GM23338 (cell line): ENCODE results near the gene RTN4IP1. TPM values are rescaled to one million over a fixed set of nuclear protein-coding genes. Genes with fewer than 3 reads are reported as not detected.

Experiments used
- ATAC-seq: fragments of 200-7000 bp; cut with Tn5 transposase; 3 replicates; pipeline ENCODE4 v1.9.1; 2020
- DNase-seq: peaks from one replicate; pipeline ENCODE4 v3.0.0-alpha.2; 2015; ENCODE audit warnings: low spot score
- H2AFZ ChIP-seq: fragments of 200-600 bp; sonication (generic); 2 replicates; pipeline ENCODE4 v1.8.0; 2016; ENCODE audit warnings: antibody characterized with exemption, mild to moderate bottlenecking, moderate library complexity
- H3F3A ChIP-seq: fragments of 200-600 bp; sonication (generic); replicated peaks from 2 replicates; pipeline ENCODE4 v1.8.0; 2017; ENCODE audit warnings: antibody characterized with exemption, mixed run types, low read depth
- H3K27ac ChIP-seq: fragments of 200-600 bp; sonication (generic); 2 replicates; pipeline ENCODE4 v1.6.1; 2016; ENCODE audit warnings: low read depth
- H3K27me3 ChIP-seq: fragments of 200-600 bp; sonication (generic); 2 replicates; pipeline ENCODE4 v1.8.0; 2016; ENCODE audit warnings: mild to moderate bottlenecking, mixed run types, moderate library complexity; ENCODE audit not compliant: insufficient read depth
- H3K36me3 ChIP-seq: fragments of 200-600 bp; sonication (generic); 2 replicates; pipeline ENCODE4 v1.8.0; 2016; ENCODE audit warnings: mild to moderate bottlenecking; ENCODE audit not compliant: insufficient read depth
- H3K4me1 ChIP-seq: fragments of 200-600 bp; sonication (generic); 2 replicates; pipeline ENCODE4 v1.8.0; 2016; ENCODE audit warnings: mild to moderate bottlenecking, moderate library complexity; ENCODE audit not compliant: insufficient read depth
- H3K4me2 ChIP-seq: fragments of 200-600 bp; sonication (generic); 2 replicates; pipeline ENCODE4 v1.7.1; 2017; ENCODE audit warnings: mixed run types
- H3K4me3 ChIP-seq: fragments of 200-600 bp; sonication (generic); 2 replicates; pipeline ENCODE4 v1.6.1; 2016; ENCODE audit warnings: mixed run types
- H3K79me2 ChIP-seq: fragments of 200-600 bp; sonication (generic); replicated peaks from 2 replicates; pipeline ENCODE4 v1.8.0; 2017; ENCODE audit warnings: mild to moderate bottlenecking; ENCODE audit not compliant: insufficient read depth
- H3K9me2 ChIP-seq: fragments of 200-600 bp; sonication (generic); 2 replicates; pipeline ENCODE4 v1.8.0; 2017; ENCODE audit not compliant: insufficient read depth
- H4K20me1 ChIP-seq: fragments of 200-600 bp; sonication (generic); replicated peaks from 2 replicates; pipeline ENCODE4 v1.8.0; 2017; ENCODE audit warnings: mild to moderate bottlenecking; ENCODE audit not compliant: insufficient read depth
- H3K27ac Mint-ChIP-seq: 2 replicates; pipeline ENCODE4 v1.8.0; 2020; ENCODE audit warnings: inconsistent platforms, mild to moderate bottlenecking, moderate library complexity, mixed read lengths
- H3K27me3 Mint-ChIP-seq: 3 replicates; pipeline ENCODE4 v1.8.0; 2022; ENCODE audit warnings: low read depth, mild to moderate bottlenecking, moderate library complexity, mixed read lengths, inconsistent platforms; ENCODE audit not compliant: insufficient read depth, poor library complexity
- H3K36me3 Mint-ChIP-seq: 3 replicates; pipeline ENCODE4 v1.8.0; 2021; ENCODE audit warnings: low read depth, mild to moderate bottlenecking, inconsistent platforms, moderate library complexity, mixed read lengths
- H3K4me1 Mint-ChIP-seq: 3 replicates; pipeline ENCODE4 v1.8.0; 2020; ENCODE audit warnings: mild to moderate bottlenecking, inconsistent platforms, mixed read lengths
- H3K4me3 Mint-ChIP-seq: 3 replicates; pipeline ENCODE4 v1.8.0; 2021; ENCODE audit warnings: moderate library complexity, mild to moderate bottlenecking, inconsistent platforms, mixed read lengths
- H3K9me3 Mint-ChIP-seq: 3 replicates; pipeline ENCODE4 v1.8.0; 2020; ENCODE audit warnings: moderate library complexity, mild to moderate bottlenecking, inconsistent platforms, mixed read lengths
- CREB1 ChIP-seq: fragments of 250-450 bp; sonication (Bioruptor Pico); IDR thresholded peaks from 2 replicates; pipeline ENCODE4 v1.5.0; 2020; ENCODE audit warnings: low read depth, mild to moderate bottlenecking, moderate library complexity
- EZH2 ChIP-seq: fragments of 200-600 bp; sonication (generic); IDR thresholded peaks from one replicate; pipeline ENCODE4 v1.8.0; 2017; ENCODE audit warnings: antibody characterized with exemption, mild to moderate bottlenecking, low read depth; ENCODE audit not compliant: unreplicated experiment
- EZH2phosphoT487 ChIP-seq: fragments of 200-600 bp; sonication (generic); IDR thresholded peaks from one replicate; pipeline ENCODE4 v1.8.1; 2018; ENCODE audit warnings: antibody characterized with exemption; ENCODE audit not compliant: unreplicated experiment
- JUNB ChIP-seq: IDR thresholded peaks from one replicate; pipeline ENCODE4 v1.6.1; 2016; ENCODE audit warnings: antibody characterized with exemption; ENCODE audit not compliant: unreplicated experiment
- NANOG ChIP-seq: IDR thresholded peaks from 2 replicates; pipeline ENCODE4 v1.6.1; 2016; ENCODE audit warnings: antibody characterized with exemption, borderline replicate concordance
- POLR2AphosphoS5 ChIP-seq: IDR thresholded peaks from 2 replicates; pipeline ENCODE4 v1.6.1; 2016; ENCODE audit warnings: antibody characterized with exemption, low read depth
- STAT1 ChIP-seq: IDR thresholded peaks from one replicate; pipeline ENCODE4 v1.6.1; 2016; ENCODE audit warnings: antibody characterized with exemption; ENCODE audit not compliant: unreplicated experiment
- ZNF114 ChIP-seq: fragments of 250-450 bp; sonication (Bioruptor Pico); IDR thresholded peaks from 2 replicates; pipeline ENCODE4 v1.5.0; 2020; ENCODE audit warnings: mild to moderate bottlenecking, moderate library complexity
- ZNF331 ChIP-seq: fragments of 250-450 bp; sonication (Bioruptor Pico); IDR thresholded peaks from 2 replicates; pipeline ENCODE4 v1.5.0; 2020; ENCODE audit warnings: low read depth, mild to moderate bottlenecking, moderate library complexity
- ZNF462 ChIP-seq: fragments of 250-450 bp; sonication (Bioruptor Pico); IDR thresholded peaks from 2 replicates; pipeline ENCODE4 v1.5.0; 2020; ENCODE audit warnings: mild to moderate bottlenecking, moderate library complexity
- polyA plus RNA-seq: library from polyadenylated mRNA; unstranded; fragments of >200 nt; fragmentation: Nextera tagmentation; extraction: Ambion mirVana; gene quantifications from 2 replicates; pipeline ENCODE4 v1.2.1, GENCODE V29; 2016
- total RNA-seq: library from RNA; depleted of rRNA; stranded (reverse); fragments of >200 nt; shearing (Covaris generic); gene quantifications from 2 replicates; pipeline ENCODE4 v1.2.3, GENCODE V29; 2014
- TF ChIP-seq, protein P1 (sequence below), 2 experiments: fragments of 200-600 bp in 1 of 2; sonication (generic) in 1 of 2; conservative IDR thresholded peaks; 2 replicates each; pipeline versions ENCODE4 v1.5.1 to v1.6.1; 2016 to 2017; ENCODE audit warnings: antibody characterized with exemption in 2 of 2, low read depth in 2 of 2, mild to moderate bottlenecking in 2 of 2, moderate library complexity in 1 of 2
- TF ChIP-seq, protein P2 (sequence below): IDR thresholded peaks from one replicate; pipeline ENCODE4 v1.6.1; 2018; ENCODE audit warnings: antibody characterized with exemption; ENCODE audit not compliant: unreplicated experiment
- TF ChIP-seq, protein P3 (sequence below): IDR thresholded peaks from 2 replicates; pipeline ENCODE4 v1.6.1; 2016; ENCODE audit warnings: antibody characterized with exemption

The RTN4IP1 gene
- total and polyA plus RNA-seq, 2 experiments from 2014 or later = 14.5 to 17.5 TPM

DNA sequence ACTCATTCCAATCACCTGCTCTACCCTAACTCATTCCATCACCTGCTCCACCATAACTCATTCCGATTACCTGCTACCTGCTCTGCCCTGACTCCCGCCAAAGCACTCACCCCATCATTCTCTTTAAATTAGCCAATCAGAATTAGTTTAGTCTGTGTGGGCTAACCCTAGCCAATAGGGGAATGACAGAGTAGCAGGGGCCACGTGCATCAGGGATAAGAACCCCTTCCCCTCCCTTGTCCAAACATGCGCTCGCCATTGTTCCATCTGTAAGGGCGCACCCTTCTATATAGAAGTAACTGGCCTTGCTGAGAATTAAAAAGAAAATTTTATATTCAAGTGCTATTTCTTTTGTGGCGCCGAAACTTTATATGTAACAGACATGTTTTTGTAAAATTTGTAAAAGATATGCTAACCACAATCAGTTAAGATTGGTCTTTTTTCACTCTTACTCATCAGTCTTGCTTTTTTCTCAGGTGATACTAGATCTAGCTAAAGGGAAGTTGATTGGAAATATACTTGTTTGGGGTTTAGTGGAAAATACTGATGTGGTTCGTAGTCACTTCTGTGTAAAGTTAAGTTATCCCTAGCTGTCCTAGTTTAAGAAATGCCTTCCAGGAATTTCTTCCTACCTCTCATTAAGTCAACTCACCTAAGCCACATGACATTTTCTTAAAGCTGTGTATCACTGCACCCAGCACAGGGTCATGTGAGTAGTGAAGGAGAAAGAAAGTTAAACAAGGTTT lies 16.5 kb downstream of the RTN4IP1 start:
- peak overlapping the region; percentile 99 for H3K27ac ChIP-seq
- peaks cover 12% of the 10 kb centered on the region for H3K27me3 Mint-ChIP-seq

More for the DNA sequence above, 16.5 kb downstream of the RTN4IP1 start:
- DNase-seq (no peak), ATAC-seq (no peak)
- Histone ChIP-seq H4K20me1 (no peaks in the 10 kb centered on the region), H3F3A (peaks cover 12% of the 10 kb centered on the region; the same call in 1 of the 2 replicates), H3K4me2 (peak overlapping the region; percentile 68), H3K27me3 (no peaks in the 10 kb centered on the region), H3K79me2 (no peaks in the 10 kb centered on the region), H3K4me3 (peak overlapping the region; percentile 37), H3K9me2 (no peaks in the 10 kb centered on the region), H2AFZ (no peak overlapping the region), H3K4me1 (peaks cover 56% of the 10 kb centered on the region), H3K36me3 (no peaks in the 10 kb centered on the region)
- Mint-ChIP-seq H3K4me3 (peak overlapping the region; percentile 47; the same call in 2 of the 3 replicates), H3K9me3 (no peaks in the 10 kb centered on the region), H3K27ac (peak overlapping the region; percentile 92), H3K4me1 (peaks cover 68% of the 10 kb centered on the region), H3K36me3 (peaks cover 20% of the 10 kb centered on the region)
- no peak for TF ChIP-seq STAT1
- no peak for TF ChIP-seq POLR2AphosphoS5
- no peak for TF ChIP-seq ZNF331 (CRISPR knock-in tag)
- TF ChIP-seq, protein P1, sequence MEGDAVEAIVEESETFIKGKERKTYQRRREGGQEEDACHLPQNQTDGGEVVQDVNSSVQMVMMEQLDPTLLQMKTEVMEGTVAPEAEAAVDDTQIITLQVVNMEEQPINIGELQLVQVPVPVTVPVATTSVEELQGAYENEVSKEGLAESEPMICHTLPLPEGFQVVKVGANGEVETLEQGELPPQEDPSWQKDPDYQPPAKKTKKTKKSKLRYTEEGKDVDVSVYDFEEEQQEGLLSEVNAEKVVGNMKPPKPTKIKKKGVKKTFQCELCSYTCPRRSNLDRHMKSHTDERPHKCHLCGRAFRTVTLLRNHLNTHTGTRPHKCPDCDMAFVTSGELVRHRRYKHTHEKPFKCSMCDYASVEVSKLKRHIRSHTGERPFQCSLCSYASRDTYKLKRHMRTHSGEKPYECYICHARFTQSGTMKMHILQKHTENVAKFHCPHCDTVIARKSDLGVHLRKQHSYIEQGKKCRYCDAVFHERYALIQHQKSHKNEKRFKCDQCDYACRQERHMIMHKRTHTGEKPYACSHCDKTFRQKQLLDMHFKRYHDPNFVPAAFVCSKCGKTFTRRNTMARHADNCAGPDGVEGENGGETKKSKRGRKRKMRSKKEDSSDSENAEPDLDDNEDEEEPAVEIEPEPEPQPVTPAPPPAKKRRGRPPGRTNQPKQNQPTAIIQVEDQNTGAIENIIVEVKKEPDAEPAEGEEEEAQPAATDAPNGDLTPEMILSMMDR (conservative IDR thresholded peaks at IDR 0.05; ENCODE audit: low read depth in 2 of 2) = no peak
- TF ChIP-seq, protein P2, sequence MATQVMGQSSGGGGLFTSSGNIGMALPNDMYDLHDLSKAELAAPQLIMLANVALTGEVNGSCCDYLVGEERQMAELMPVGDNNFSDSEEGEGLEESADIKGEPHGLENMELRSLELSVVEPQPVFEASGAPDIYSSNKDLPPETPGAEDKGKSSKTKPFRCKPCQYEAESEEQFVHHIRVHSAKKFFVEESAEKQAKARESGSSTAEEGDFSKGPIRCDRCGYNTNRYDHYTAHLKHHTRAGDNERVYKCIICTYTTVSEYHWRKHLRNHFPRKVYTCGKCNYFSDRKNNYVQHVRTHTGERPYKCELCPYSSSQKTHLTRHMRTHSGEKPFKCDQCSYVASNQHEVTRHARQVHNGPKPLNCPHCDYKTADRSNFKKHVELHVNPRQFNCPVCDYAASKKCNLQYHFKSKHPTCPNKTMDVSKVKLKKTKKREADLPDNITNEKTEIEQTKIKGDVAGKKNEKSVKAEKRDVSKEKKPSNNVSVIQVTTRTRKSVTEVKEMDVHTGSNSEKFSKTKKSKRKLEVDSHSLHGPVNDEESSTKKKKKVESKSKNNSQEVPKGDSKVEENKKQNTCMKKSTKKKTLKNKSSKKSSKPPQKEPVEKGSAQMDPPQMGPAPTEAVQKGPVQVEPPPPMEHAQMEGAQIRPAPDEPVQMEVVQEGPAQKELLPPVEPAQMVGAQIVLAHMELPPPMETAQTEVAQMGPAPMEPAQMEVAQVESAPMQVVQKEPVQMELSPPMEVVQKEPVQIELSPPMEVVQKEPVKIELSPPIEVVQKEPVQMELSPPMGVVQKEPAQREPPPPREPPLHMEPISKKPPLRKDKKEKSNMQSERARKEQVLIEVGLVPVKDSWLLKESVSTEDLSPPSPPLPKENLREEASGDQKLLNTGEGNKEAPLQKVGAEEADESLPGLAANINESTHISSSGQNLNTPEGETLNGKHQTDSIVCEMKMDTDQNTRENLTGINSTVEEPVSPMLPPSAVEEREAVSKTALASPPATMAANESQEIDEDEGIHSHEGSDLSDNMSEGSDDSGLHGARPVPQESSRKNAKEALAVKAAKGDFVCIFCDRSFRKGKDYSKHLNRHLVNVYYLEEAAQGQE = no peak
- no peak for TF ChIP-seq EZH2
- TF ChIP-seq CREB1 (CRISPR knock-in tag) = no peak
- TF ChIP-seq ZNF462 (CRISPR knock-in tag) = no peak
- no peak for TF ChIP-seq ZNF114 (CRISPR knock-in tag)
- no peak for TF ChIP-seq EZH2phosphoT487
- TF ChIP-seq, protein P3, sequence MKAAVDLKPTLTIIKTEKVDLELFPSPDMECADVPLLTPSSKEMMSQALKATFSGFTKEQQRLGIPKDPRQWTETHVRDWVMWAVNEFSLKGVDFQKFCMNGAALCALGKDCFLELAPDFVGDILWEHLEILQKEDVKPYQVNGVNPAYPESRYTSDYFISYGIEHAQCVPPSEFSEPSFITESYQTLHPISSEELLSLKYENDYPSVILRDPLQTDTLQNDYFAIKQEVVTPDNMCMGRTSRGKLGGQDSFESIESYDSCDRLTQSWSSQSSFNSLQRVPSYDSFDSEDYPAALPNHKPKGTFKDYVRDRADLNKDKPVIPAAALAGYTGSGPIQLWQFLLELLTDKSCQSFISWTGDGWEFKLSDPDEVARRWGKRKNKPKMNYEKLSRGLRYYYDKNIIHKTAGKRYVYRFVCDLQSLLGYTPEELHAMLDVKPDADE = no peak
- no peak for TF ChIP-seq JUNB
- TF ChIP-seq NANOG = no peak
